ENCODE data around the gene STX16.

STX16 gene

DNA sequence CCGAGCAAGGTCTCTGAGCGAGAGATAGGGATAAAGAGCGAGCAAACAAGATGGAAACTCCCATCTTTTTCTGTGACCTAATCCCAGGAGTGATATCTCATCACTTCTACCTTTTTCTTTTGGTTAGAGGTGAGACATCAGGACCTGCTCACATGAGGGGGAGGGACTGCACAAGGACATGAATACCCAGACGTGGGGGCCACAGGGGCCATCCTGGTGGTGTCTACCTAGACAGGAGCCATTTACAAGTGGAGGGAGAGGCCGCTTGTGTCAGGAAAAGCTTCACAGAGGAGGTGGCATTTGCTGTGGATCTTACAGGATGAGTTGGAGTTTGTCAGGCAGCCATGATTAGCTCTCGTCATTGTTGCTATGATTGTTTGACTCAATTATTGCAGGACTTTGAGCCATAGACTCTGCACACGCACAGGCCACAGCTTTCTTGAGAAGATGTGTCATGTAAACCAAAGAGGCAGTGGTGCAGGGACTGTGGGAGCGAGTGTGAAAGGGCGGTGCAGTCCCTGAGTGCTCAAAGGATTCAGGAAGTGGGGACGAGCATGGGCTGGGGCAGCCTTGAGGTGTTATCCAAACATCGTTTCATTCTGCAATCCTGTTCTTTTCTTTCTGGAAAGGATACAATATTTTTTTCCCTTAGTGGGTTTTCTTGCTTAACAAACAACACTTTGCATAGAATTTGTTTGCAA lies 49.2 kb downstream of the STX16 start:
- no peak for DNase-seq

DNA sequence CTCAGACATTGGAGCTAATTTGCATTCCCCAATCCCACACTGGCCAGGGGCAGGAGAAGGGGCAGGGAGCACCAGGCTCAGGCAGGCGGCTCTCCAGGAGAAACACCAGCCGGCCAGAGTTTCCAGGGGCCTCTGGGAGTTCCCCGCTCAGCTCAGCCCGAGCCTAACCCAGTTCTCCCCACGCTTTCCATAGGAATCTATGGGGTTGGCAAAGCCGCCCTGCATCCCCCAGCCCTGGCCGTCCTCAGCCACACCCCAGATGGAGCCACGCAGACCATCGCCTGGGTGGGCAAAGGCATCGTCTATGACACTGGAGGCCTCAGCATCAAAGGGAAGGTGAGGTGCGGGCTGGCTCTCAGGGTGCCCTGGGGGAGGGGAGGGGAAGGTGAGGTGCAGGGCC lies 49.7 kb downstream of the STX16 start:
- no peak for DNase-seq

DNA sequence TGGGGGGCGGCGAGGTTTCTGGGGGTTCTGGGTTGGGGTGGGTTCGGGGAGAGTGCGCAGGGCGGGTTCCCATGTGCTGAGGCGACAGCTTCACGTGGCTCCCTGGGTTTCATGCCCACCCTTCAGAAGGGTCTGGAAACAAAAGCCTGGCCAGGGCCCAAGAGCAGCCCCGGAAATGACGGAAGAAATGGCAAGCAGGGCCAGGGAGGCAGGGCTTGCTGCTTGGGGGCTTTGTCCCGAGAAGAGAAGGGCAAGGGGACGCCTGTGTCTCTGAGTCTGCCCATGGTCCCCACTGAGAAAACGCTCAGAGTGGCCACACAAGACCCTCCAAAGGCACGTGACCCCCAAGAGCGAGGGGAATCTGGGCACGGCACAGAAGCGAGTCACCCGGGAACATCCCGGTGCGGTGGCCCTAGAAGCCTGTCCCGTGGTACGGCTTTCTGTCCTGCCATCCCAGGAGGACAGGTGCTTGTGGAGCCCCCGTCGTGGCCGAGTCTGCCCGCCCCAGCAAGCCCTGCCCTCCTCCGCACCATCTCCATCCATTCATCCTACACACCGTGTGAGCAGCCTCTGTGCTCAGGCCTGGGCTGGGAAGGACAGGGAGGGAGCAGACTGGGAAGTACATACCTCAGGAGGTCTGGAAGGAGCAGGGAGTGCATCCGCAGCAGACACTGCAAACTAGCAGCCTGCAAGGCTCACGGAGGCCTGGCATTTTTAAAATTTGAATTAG lies 50.5 kb downstream of the STX16 start:
- no peak for DNase-seq

DNA sequence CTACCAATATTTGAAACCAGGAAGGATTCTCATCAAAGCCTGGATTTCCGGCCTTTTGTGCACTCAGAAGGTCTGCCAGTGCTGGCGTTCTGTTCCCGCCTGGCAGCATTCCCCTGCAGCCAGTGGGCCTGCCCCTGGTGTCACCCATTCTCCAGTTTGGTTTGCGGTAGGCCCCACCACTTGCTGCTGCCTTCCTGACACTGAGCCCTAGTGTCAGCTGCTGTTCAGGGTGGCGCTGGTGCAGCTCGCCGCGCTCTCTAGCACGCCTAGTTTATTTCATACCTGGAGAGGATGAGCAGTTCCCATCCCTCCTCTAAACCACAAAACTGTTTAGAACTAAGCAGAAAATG lies 51.1 kb downstream of the STX16 start:
- DNase-seq: no peak

DNA sequence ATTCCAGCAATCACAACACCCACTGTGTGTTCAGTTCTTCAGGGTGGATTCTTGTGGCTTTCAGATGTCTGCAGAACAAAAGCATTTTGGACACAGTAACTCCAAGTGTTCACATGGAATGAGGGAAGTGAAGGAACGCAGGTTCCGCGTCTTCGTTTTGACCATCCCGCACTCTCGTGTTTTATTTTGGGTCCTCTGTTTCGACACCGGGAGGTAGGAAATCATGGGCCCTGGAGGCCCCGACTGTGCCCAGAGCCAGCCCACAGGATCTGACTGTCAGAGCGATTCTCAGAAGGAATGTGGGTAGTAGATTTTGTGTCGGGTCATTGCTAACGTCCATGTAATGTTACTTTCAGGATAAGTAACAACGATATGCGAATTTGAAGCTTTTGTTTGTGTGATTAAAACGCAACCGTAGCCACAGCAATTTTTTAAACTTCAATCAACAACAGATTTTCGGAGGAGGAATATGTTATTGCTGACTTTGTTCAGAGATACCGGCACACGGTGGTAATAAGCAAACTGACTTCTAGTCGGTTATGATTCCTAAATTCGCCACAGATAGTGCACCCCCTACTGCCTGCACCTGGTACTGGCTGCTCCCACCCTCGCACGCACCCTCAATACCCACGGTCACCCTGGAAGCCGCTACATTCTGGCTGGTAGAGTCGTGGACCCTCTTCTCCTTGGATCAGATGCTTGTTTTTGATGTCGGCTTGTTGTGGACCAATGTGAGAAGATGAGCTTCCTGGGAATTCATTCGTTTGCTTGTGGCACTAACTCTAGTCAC lies 52.0 kb downstream of the STX16 start:
- DNase-seq: no peak

DNA sequence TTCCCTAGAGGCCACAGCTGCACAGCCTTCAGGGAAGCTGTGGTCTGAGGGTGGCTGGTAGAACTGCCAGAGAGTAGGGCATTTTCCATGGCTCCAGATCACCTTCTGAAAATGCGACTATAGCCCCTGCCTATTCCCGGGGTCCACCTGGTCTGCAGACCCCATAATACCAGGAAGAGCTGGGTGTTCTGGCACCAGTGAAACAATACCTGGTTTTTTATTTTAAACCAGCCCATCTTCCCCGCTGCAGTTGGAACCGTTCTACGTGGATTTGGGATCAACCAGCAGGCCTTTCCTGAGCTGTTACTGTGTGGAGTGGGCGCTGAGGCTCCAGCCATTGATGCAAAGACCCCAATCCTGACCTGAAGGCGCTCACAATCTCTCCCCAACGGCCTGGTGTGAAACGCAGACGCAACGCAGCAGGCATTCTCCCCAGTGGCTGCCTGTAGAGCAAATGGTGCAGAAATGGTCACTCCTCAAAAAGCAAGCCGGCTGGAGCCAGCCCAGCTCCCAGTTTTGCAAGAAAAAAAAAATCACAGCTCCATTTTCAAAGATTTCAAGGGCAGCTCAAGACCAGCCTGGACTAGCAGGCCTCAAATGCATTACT lies 52.8 kb downstream of the STX16 start:
- peak; percentile 0 for DNase-seq

DNA sequence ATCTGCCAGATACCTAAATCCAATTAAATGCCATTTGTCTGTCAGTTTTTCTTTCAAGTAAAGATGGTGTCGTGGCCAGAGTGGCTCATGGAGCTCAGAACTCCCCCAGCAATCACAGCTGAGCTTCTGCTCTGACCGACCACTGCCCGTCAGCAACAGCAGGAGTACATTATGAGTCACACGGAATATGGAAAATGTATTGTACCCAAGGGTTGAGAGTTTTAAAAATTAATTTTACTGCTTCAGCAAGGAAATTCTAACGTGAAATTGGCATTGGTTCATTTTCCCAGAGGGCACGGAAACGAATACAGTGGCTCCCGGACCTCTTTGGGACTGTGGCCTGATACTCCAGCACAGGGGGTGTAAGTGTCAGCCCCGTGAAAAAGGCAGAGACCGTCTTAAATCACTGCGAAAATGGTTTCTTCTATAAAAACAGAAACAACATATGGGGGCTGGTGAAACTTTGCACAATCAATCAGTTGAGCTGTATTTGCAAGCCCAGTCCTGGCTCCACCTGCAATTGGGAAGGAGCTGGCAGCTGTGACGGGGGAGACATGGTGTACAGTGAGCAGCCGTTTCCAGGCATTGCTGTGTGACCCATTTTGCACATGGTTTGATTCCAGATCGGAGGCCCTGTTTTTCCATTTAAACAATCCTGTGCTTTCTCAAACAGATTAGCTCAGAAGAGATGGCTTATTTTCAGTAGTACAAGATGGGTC lies 54.3 kb downstream of the STX16 start:
- peak; percentile 2 for DNase-seq

DNA sequence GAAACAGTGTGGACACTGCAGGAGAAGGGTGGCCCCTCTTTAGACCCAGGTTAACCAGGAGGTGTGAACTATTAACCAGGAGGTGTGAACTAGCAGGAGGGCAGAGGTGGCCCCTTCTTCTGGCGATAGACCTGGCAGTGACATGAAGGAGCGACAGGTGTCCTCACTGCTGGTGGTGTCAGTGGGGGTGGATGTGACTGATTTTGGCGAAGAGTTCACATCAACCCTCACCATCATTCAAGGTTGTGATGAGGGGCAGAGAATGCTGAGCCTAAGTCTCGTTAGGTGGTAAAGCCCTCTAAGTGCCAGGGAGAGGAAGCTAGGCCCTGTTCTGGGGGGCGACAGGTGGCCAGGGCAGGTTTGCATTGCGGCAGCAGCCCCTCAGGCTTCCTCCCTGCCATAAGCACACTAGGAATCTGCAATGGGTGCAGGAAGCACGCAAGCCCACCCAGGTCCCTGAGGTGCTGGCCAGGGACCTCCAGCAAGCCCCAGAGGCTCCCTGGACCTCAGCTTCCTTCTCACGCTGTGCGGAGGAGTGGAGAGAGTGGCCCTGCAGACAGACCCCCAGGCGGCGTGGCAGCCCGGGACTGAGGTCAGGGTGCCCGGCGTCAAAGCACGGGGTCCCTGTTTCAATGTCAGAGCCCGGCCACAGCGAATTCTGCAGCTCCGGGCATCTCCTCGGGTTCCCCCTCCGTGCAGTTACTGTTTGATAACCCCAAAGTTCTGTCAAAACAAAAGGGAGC lies 55.2 kb downstream of the STX16 start:
- DNase-seq: peak; percentile 2

DNA sequence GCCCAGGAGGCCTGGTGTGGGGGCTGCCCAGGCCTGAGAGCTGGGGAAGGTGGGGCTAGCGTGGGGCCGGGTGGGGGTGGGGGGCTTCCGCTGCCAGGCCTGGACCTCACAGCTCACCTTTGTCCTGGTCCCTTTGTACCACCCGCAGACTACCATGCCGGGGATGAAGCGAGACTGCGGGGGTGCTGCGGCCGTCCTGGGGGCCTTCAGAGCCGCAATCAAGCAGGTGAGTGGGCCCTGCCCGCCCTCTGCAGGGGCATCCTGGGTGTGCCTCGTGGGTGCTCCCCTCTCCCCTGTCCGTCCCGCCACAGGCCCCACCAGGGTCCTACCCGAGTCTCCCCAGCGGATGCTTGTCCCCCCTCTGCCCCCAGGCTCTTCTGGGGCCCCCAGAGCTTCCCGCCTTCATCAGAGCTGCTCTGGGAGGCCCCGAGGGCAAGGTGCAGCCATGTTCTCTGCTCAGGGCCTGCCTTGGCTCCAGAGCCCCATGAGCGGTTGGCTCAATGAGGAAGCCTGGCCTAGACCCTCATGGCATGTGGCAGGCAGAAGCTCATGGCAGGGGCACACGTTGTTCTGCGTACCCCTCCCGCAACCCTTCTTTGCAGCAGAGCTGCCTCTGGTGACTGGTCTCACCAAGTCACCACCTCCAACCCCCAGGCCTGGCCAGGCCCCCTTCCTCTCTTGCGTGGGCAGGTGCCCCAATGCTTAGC lies 56.0 kb downstream of the STX16 start:
- DNase-seq: peak; percentile 2

DNA sequence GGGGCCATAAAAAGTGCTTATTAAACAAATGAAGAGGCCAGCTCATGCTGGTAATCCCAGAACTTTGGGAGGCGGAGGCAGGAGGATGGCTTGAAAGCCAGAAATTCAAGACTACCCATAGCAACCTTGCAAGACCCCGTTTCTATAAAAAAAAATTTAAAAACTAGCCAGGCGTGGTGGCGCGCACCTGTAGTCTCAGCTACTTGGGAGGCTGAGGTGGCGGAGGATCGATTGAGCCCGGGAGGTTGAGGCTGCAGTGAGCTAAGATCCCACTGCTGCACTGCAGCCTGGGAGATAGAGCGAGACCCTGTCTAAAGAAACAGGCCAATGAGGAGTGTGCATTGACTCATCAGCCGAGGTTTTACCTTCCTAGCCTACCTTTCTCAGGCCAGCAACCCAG lies 56.7 kb downstream of the STX16 start:
- no peak for DNase-seq

DNA sequence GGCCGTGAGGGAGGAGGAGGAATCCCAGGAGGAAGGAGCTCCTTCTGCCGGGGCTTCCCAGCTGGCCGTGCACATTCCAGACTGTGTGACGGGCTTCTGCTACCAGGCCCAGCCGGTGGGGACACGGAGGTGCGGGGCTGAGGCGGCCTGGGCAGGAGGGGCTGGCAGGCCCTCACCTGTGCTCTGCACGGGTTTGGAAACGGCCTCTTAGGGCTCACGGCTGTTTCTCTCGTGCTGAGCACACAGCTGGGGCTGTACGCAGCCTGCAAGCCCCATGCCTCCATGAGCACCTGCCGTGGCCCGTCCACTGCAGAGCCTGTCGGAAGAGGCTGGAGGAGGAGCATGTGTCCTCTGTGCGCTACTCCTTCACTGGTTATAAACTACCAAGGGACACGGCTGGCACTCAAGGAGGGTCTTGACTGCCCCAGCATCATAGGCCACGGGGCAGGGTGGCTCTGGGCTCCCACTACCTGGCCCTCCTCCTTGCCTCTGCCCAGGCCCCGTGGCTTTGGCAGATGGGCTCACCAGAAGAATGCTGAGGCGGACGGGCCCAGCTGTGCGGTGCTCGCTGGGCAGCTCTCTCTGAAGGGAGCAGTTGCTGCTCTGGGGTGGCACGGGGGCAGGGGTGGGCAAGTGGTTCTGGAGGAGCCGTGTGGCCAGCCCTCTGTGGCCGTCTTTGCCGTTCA lies 57.3 kb downstream of the STX16 start:
- peak; percentile 1 for DNase-seq

DNA sequence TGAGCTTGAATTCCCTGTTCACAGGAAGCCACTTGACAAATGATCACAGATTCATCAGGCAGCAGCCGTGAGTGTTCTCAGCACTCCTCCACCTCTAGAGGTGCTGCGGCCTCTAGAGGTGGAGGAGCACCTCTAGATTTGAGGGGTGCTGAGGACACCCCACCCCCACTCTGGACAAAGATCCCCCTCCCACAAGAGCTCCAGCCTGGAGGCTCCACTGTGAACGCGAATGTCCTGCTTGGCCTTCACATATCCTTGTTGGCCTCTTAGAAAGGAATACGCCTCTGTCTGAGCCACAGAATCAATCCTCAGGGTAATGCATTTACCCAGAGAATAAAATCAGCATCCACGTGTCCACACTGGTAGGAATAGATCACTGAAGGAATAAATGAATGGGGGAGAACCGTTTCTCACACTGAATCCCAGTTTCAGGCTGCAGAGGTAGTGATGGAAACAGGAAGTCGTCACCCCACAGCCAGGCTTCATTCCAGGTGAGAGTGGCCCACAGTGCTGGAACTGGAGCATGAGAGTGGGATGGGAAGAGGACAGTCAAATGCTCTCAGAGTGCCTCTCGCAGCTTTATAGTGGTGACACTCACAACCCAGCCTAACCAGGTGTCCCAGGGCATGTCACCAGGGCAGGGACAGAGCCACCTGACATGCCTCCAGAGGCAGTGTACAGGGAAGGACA lies 58.1 kb downstream of the STX16 start:
- peak; percentile 2 for DNase-seq

DNA sequence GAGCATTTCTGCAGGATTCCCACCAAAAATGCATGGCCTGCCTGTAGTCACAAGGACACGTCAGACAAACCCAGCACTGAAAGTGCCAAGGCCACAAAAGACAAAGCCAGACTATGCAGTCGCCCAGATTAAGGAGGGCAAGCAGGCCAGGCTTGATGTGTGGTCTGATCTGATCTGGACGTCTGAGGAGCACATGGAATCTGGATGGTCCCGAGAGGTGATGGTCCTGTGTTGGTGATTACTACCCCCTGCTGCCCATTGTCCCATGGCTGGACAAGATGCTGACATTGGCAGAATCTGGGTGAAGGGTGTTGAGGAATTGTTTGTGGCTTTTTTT lies 58.6 kb downstream of the STX16 start:
- peak; percentile 1 for DNase-seq

DNA sequence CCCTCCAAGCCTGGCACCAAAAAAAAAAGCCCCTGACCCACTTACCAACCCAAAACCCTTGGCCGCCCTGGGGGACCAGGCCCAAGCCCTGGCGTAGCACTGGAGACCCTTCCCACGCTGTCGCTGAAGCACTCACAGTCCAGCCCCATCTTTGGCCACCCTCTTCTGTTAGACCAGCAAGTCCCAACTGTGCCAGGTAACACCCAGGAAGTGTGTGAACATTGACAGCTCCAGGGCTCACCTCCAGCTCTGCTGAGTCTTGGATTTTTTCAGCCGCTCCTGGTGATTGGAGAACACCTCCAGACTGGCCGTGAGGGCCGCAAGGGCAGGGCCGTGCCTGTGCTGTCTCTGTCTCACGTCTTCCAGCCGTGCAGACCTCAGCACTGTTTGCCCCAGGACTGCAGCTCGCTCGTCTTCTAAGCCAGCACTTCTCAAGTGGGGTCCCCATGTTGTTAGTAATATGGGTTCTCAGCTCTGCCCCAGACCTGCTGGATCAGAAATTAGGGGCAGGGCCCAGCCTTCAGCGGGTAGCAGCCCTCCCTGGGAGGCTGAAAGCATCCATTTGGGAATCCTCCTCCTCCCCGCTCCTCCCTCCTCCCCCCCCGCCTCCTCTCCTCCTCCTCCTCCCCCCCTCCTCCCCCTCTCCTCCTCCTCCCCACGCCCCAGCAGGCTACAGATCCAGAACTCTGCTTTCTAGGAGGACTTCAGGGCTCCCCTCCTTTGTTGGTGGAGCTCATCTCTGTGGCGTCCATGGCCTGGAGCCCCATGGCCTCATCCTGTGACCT lies 59.6 kb downstream of the STX16 start:
- peak; percentile 2 for DNase-seq

DNA sequence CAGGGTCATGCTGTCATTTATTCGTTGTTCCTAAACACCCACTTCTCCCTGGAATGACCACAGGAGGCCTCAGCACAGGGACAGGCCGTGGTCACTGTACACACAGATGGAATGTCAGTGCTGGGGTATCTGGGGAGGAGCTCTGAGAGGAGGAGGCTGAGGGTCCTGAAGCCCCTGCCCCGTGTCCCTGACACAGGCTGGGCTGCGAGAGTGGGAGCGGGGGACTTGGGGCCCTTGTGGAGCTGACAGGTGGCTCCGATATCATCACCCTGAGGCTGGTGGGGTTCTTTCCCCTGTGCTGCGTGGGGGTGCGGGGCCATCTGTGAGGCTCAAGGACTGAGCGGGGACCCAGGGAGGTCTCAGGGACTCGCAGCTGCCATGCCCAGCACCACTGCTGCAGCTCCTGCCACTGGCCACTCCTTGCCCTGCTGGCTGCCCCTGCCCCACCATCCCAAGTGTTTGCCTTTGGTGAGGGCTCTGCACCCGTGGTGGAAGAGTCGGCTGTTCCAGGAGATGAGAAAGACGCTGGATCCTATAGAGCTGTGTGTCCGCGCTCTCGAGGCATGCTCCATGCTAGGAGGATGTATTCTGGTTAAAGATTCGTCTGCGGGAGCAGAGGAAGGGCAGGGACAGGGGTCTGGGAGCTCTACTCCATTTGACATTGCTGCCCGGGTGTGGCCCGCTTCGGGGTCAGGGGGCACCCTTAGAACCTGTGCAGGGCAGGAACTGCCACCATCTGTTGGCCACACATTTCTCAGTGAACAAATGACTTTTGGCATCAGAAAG lies 60.4 kb downstream of the STX16 start:
- DNase-seq: peak; percentile 2

DNA sequence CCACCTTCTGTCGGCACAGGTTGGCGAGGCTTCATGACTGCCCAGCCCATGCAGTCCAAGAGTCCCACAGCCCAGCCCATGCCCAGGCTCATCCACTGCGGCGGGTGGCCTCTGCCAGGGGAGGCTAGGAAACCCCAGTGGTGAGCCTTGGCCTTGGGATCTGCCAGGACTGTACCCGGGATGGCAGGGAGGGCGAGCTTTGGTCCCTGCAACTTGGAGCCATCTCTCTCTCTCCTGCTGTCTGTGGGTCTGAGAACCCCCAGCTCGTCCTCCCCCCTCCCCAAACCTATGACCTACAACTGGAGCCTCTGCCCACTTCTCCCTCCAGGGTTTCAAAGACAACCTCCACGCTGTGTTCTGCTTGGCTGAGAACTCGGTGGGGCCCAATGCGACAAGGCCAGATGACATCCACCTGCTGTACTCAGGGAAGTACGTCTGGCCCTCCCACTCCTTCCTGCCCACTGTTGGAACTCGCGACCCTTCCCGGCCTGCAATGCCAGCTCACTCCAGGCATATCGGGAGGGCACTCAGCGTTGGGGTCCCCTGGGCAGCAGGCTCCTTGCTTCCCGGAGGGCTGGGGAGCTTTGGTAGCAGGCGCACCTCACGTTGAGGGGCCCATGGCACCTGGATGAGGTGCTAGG lies 61.2 kb downstream of the STX16 start:
- peak; percentile 1 for DNase-seq

DNA sequence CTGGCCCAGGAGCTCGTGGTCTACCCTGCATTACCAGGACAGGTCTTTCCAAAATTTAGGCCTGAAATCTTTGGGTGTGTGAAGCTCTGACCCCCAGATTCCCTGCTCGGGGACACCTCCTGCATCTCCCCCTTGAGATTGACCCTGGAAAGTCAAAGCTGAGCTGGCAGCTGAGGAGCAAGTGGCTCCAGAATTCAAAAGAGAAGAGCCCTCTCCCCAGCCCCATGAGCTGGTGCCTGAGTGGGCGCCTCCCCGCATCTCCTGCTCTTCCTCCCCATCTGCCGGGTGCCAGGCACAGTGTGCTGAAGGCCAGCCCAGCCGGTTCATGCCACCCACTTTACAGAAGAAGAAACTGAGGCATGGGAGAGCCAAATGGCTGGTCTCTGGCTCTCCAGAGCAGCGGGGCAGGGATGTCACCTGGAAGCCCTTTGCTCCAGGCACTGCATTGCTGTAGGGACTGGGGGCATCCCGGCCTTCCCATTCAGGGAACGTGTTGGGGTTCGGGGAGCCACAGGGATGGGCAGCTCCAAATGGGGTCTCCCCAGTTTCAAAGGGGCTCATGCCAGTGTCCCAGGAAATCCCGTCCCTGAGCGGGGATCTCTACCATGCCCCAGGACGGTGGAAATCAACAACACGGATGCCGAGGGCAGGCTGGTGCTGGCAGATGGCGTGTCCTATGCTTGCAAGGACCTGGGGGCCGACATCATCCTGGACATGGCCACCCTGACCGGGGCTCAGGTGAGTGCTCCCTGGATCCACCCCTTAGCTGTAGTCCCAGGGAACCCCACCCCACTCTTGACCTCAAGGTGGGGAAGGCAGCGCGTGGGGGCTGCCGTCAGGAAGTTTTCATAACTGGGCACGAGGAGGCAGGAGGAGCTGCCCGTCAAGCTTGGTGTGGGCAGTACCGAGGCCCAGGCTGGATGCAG lies 62.0 kb downstream of the STX16 start:
- DNase-seq: peak; percentile 2
